ENCODE data around the gene ADPRHL1. TPM values are rescaled to one million over a fixed set of nuclear protein-coding genes. Genes with fewer than 3 reads are reported as not detected.
"Not testable (repeated sequence)": the region's sequence is repeated elsewhere in the genome, so short reads cannot be mapped to it uniquely, and the experiment has no call there.

Gene ADPRHL1
- total and polyA plus RNA-seq, 2 donors (not counting 1 experiment from before 2014, with no cell fraction given), result 0.59 to 1.5 TPM

DNA sequence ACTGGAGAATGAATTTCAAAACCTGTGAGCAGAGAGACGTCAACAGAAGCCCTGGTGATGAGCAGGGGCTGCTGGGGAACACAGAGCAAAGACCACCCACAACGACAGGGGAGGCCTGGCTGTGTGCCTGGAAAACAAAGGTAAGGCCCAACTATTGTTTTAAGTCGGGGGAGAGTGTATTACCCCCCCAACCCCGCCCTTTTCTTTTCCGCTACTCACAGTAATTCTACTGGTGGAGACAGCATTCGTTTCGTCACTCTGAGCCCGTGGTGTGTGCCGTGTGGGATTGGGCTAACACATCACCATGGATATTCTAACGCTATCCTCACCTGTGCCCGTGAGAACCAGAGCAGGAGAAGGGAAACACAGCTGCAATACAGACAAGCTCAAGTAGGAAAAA is 18.6 kb upstream of the ADPRHL1 start:
- TF ChIP-seq, protein P1, sequence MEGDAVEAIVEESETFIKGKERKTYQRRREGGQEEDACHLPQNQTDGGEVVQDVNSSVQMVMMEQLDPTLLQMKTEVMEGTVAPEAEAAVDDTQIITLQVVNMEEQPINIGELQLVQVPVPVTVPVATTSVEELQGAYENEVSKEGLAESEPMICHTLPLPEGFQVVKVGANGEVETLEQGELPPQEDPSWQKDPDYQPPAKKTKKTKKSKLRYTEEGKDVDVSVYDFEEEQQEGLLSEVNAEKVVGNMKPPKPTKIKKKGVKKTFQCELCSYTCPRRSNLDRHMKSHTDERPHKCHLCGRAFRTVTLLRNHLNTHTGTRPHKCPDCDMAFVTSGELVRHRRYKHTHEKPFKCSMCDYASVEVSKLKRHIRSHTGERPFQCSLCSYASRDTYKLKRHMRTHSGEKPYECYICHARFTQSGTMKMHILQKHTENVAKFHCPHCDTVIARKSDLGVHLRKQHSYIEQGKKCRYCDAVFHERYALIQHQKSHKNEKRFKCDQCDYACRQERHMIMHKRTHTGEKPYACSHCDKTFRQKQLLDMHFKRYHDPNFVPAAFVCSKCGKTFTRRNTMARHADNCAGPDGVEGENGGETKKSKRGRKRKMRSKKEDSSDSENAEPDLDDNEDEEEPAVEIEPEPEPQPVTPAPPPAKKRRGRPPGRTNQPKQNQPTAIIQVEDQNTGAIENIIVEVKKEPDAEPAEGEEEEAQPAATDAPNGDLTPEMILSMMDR (conservative IDR thresholded peaks at IDR 0.05 in 1 of 2, IDR thresholded peaks at IDR 0.05 in 1 of 2; ENCODE audit: low read depth in 1 of 2, low read length in 2 of 2), result no peak
- TF ChIP-seq EZH2 (IDR thresholded peaks at IDR 0.05; ENCODE audit: low read length, missing control alignments), result no peak
- DNase-seq (ENCODE audit: low read depth in 2 of 2), result no peak
- H3K4me1 ChIP-seq (ENCODE audit: control insufficient read depth, extremely low read depth, insufficient read depth, low read length), result peaks cover 2% of the 10 kb centered on the region

DNA sequence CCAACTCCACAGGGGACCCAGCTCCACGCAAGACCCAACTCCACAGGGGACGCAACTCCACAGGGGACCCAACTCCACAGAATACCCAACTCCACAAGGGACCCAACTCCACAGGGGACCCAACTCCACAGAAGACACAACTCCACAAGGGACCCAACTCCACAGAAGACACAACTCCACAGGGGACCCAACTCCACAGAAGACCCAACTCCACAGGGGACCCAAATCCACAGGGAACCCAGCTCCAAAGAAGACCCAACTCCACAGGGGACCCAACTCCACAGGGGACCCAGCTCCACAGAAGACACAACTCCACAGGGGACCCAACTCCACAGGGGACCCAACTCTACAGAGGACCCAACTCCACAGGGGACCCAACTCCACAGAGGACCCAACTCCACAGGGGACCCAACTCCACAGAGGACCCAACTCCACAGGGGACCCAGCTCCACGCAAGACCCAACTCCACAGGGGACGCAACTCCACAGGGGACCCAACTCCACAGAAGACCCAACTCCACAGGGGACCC is 17.4 kb upstream of the ADPRHL1 start:
- not testable (repeated sequence) for H3K9ac ChIP-seq (ENCODE audit: insufficient read depth, low read length); H4K20me1 ChIP-seq (ENCODE audit: control insufficient read depth, extremely low read depth, insufficient read depth, low read length); H3K27ac ChIP-seq (ENCODE audit: insufficient read depth, low read length); H3K79me2 ChIP-seq (ENCODE audit: control insufficient read depth, insufficient read depth, low read length); H3K4me1 ChIP-seq (ENCODE audit: control insufficient read depth, extremely low read depth, insufficient read depth, low read length); H3K4me3 ChIP-seq (replicated peaks in 1 of 4; ENCODE audit: control extremely low read depth in 1 of 4, insufficient read depth in 1 of 4, low read depth in 3 of 4, low read length in 4 of 4); H2AFZ ChIP-seq (ENCODE audit: low read length); H3K27me3 ChIP-seq (ENCODE audit: control insufficient read depth, insufficient read depth, low read length); H3K4me2 ChIP-seq (ENCODE audit: extremely low read depth, insufficient read depth, low read length); DNase-seq (ENCODE audit: low read depth in 2 of 2); H3K9me3 ChIP-seq (ENCODE audit: control insufficient read depth, insufficient read depth, low read depth, low read length)
- H3K36me3 ChIP-seq (ENCODE audit: control insufficient read depth, insufficient read depth, low read length), result peaks cover 13% of the 10 kb centered on the region

More for the DNA sequence above, 18.6 kb upstream of the ADPRHL1 start:
- Histone ChIP-seq H3K27me3 (ENCODE audit: control insufficient read depth, insufficient read depth, low read length) (no peaks in the 10 kb centered on the region), H3K27ac (ENCODE audit: insufficient read depth, low read length) (no peak overlapping the region), H3K4me3 (replicated peaks in 1 of 4; ENCODE audit: control extremely low read depth in 1 of 4, insufficient read depth in 1 of 4, low read depth in 3 of 4, low read length in 4 of 4) (no peak overlapping the region), H3K36me3 (ENCODE audit: control insufficient read depth, insufficient read depth, low read length) (peaks cover 15% of the 10 kb centered on the region), H3K79me2 (ENCODE audit: control insufficient read depth, insufficient read depth, low read length) (no peaks in the 10 kb centered on the region), H3K4me2 (ENCODE audit: extremely low read depth, insufficient read depth, low read length) (no peak overlapping the region), H3K9ac (ENCODE audit: insufficient read depth, low read length) (no peak overlapping the region), H3K9me3 (ENCODE audit: control insufficient read depth, insufficient read depth, low read depth, low read length) (no peaks in the 10 kb centered on the region), H2AFZ (ENCODE audit: low read length) (no peak overlapping the region), H4K20me1 (ENCODE audit: control insufficient read depth, extremely low read depth, insufficient read depth, low read length) (no peaks in the 10 kb centered on the region)

DNA sequence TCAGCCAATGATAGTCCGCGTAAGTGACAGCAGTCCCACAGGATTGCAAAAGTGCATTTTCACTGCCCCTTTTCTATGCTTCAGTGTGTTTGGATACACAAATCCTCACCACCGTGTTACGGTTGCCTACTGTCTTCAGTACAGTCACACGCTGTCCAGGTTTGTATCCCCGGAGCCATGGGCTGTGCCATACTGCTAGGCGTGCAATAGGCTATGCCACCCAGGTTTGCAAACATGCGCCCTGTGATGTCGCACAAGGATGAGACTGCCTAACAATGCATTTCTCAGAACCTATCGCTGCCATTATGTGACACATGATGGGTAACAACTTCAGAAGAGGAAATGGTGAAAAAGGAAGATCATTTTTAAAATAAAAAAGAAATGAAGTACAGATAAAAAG is 16.8 kb upstream of the ADPRHL1 start:
- Histone ChIP-seq H3K79me2 (ENCODE audit: control insufficient read depth, insufficient read depth, low read length) (no peaks in the 10 kb centered on the region), H3K4me1 (ENCODE audit: control insufficient read depth, extremely low read depth, insufficient read depth, low read length) (peaks cover 2% of the 10 kb centered on the region), H3K27ac (ENCODE audit: insufficient read depth, low read length) (no peak overlapping the region), H3K4me2 (ENCODE audit: extremely low read depth, insufficient read depth, low read length) (no peak overlapping the region), H3K36me3 (ENCODE audit: control insufficient read depth, insufficient read depth, low read length) (peaks cover 8% of the 10 kb centered on the region), H4K20me1 (ENCODE audit: control insufficient read depth, extremely low read depth, insufficient read depth, low read length) (no peaks in the 10 kb centered on the region), H2AFZ (ENCODE audit: low read length) (no peak overlapping the region), H3K27me3 (ENCODE audit: control insufficient read depth, insufficient read depth, low read length) (no peaks in the 10 kb centered on the region), H3K9me3 (ENCODE audit: control insufficient read depth, insufficient read depth, low read depth, low read length) (no peaks in the 10 kb centered on the region), H3K4me3 (replicated peaks in 1 of 4; ENCODE audit: control extremely low read depth in 1 of 4, insufficient read depth in 1 of 4, low read depth in 3 of 4, low read length in 4 of 4) (no peak overlapping the region), H3K9ac (ENCODE audit: insufficient read depth, low read length) (no peak overlapping the region)
- DNase-seq (ENCODE audit: low read depth in 2 of 2), result no peak
- TF ChIP-seq, protein P1 (conservative IDR thresholded peaks at IDR 0.05 in 1 of 2, IDR thresholded peaks at IDR 0.05 in 1 of 2; ENCODE audit: low read depth in 1 of 2, low read length in 2 of 2), result no peak
- TF ChIP-seq EZH2 (IDR thresholded peaks at IDR 0.05; ENCODE audit: low read length, missing control alignments), result no peak

Data from fibroblast of lung (primary cell).